Measurements from ENCODE around the gene TEFM. TPM values are rescaled to one million over a fixed set of nuclear protein-coding genes. Genes with fewer than 3 reads are reported as not detected.

The TEFM gene, protein sequence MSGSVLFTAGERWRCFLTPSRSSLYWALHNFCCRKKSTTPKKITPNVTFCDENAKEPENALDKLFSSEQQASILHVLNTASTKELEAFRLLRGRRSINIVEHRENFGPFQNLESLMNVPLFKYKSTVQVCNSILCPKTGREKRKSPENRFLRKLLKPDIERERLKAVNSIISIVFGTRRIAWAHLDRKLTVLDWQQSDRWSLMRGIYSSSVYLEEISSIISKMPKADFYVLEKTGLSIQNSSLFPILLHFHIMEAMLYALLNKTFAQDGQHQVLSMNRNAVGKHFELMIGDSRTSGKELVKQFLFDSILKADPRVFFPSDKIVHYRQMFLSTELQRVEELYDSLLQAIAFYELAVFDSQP
- total RNA-seq (12.0 and 12.7 TPM in 2 replicates), polyA plus RNA-seq (3.7 and 4.8 TPM in 2 replicates), polyA minus RNA-seq (5.5 and 6.7 TPM in 2 replicates), Bru-seq, nascent RNA (percentile 77 among the genes with signal in this experiment), BruChase-seq, experiment 1, labeled RNA remaining after a 6-hour chase (percentile 63 among the genes with signal in this experiment), BruChase-seq, experiment 2, labeled RNA remaining after a 2-hour chase (percentile 80 among the genes with signal in this experiment)
- polyA plus RNA-seq (2011; cell fraction: cytosol; rRNA removed): 5.9 and 6.1 TPM in 2 replicates
- 8.2 and 8.7 TPM in 2 replicates for polyA plus RNA-seq (2011; cell fraction: nucleus; rRNA removed)
- 14.4 and 16.7 TPM in 2 replicates for polyA plus RNA-seq (2012)
- 5.9 TPM for polyA minus RNA-seq (2011; cell fraction: cytosol; rRNA and poly(A)+ RNA removed)
- polyA minus RNA-seq (2011; cell fraction: nucleus; rRNA and poly(A)+ RNA removed): 8.2 and 9.2 TPM in 2 replicates
- long read RNA-seq, transcript TEFM-205 (4 exons, 1,891 nt): major isoform, 26 of 42 reads
- long read RNA-seq, transcript TEFM-204 (3 exons, 2,109 nt): minor isoform, 6 of 42 reads
- long read RNA-seq, partial matches to known transcripts: 0 of 42 reads
- long read RNA-seq, other reads (novel, unspliced or antisense): 9 of 42 reads

DNA sequence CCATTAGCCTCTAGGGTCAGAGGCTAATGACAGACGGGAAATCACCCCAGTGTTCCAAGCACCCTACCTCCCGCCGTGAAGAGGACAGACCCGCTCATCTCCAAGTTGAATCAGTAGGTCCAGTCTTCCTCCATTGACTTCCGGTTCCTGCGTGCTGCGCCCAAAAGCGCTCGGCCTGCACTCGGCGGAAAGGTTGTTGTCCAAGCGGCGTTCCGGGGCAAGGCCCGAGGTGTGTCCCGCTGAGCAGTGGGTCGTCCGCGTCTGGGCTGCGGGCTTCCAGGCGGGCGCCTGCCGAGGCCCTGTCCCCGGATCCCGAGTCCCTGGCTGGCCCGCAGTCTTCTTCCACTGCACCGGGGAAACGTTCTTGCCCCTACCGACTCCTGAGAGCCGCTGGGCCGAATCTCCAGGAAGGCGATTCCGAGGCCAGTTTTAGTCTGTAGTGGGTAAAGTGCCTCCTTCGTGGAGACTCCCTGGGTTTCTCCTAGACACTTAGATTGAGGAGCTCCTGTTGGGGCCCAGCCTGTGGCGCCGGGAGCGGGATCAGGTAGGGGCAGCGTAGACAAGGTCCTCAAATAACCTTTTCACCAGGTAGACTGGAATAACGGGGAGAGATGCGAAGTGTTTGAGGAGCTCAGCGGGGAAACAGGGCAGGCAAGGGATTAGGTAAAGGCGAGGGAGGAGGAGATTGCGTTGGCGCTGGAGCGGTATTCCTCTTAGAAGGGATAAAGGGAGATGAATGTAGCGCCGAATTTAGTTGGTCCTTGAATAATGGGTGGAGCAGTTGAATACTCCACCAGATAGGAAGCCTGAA lies at the start of gene TEFM:
TEFM (minus strand) TSS at position 138 of the 811 bp plus-strand sequence; CDS start at position 98, 40 bp downstream.
- Histone ChIP-seq H3K9me1 (replicated peaks; ENCODE audit: control insufficient read depth, extremely low read depth, insufficient read depth, low read length) (no peaks in the 10 kb centered on the region), H4K20me1 (replicated peaks; ENCODE audit: control insufficient read depth, extremely low read depth, insufficient read depth, low read length) (no peaks in the 10 kb centered on the region), H3K4me1 (ENCODE audit: control insufficient read depth, extremely low read depth, insufficient read depth, low read length) (peaks cover 6% of the 10 kb centered on the region), H3K4me2 (ENCODE audit: insufficient read depth, low read length) (peak within 1 kb of the TSS; percentile 88), H3K4me3 (replicated peaks in 1 of 3; ENCODE audit: insufficient read depth in 1 of 3, low read depth in 1 of 3, low read length in 3 of 3) (peak within 1 kb of the TSS; percentile 22 to 85 (median 65)), H3K9ac (replicated peaks; ENCODE audit: extremely low read depth, insufficient read depth, low read length) (peak within 1 kb of the TSS; percentile 80), H3K36me3 (ENCODE audit: control insufficient read depth in 2 of 2, extremely low read depth in 1 of 2, insufficient read depth in 2 of 2, low read length in 2 of 2) (no peaks in the 10 kb centered on the region), H3K9me3 (replicated peaks; ENCODE audit: control insufficient read depth, insufficient read depth, low read length) (no peaks in the 10 kb centered on the region), H3K27me3 (ENCODE audit: control insufficient read depth in 2 of 2, insufficient read depth in 2 of 2, low read length in 2 of 2) (no peaks in the 10 kb centered on the region), H3K79me2 (ENCODE audit: control insufficient read depth, insufficient read depth, low read length) (peaks cover 14% of the 10 kb centered on the region), H2AFZ (ENCODE audit: low read depth, low read length) (peak within 1 kb of the TSS; percentile 89), H3K27ac (ENCODE audit: insufficient read depth, low read depth, low read length) (peak within 1 kb of the TSS; percentile 68)
- peak; percentile 15 for FAIRE-seq
- DNase-seq (ENCODE audit: low read depth, low spot score): peak; percentile 92
- POLR2A ChIA-PET: no interaction called here
- intact Hi-C loops (cut with micrococcal nuclease) (loop anchor here (1.0 to 10.0 kb wide), 3 partner anchors 64 to 468 kb away; partner anchors contain the start of gene RNF135), dilution Hi-C loops (cut with MboI; ENCODE audit: extremely low pct_ligation_motif_present, low sequenced_read_pairs) (no loop called here)
- peak; percentile 84 for TF ChIP-seq POLR2A (IDR thresholded peaks at IDR 0.05; ENCODE audit: low read depth, low read length)
- no peak for TF ChIP-seq FOS (IDR thresholded peaks at IDR 0.05; ENCODE audit: borderline replicate concordance, insufficient read depth, low read length)
- TF ChIP-seq CTCF (IDR thresholded peaks at IDR 0.05; ENCODE audit: extremely low read depth in 1 of 2, insufficient read depth in 1 of 2, low read depth in 1 of 2, low read length in 2 of 2): no peak
- TF ChIP-seq MAX (IDR thresholded peaks at IDR 0.05; ENCODE audit: insufficient read depth, insufficient read length): no peak
- peak; percentile 97 for TF ChIP-seq POLR2AphosphoS5 (IDR thresholded peaks at IDR 0.05; ENCODE audit: insufficient read depth, low read depth, low read length)
- TF ChIP-seq GATA2 (IDR thresholded peaks at IDR 0.05; ENCODE audit: insufficient read depth, insufficient read length, low read depth, low read length): no peak
- TF ChIP-seq MYC (IDR thresholded peaks at IDR 0.05; ENCODE audit: low read depth, low read length): no peak
- TF ChIP-seq JUN (IDR thresholded peaks at IDR 0.05; ENCODE audit: borderline replicate concordance, insufficient read depth, insufficient read length, low read depth): no peak
- no peak for TF ChIP-seq EZH2 (IDR thresholded peaks at IDR 0.05; ENCODE audit: borderline replicate concordance, low read depth, low read length, severe bottlenecking)
- CTCF ChIA-PET: interaction anchor here (0.7 to 1.0 kb wide), 3 partner anchors 10 to 65 kb away, joined by 3 to 4 read pairs (median 3); partner anchors contain the start of gene RNF135
- BruUV-seq (replicated peaks): TSS peak; percentile 88

All from endothelial cell of umbilical vein (primary cell).